GM12891 (cell line): ENCODE measurements around the gene AGA.

Experiments used
- DNase-seq: peaks from one replicate; pipeline ENCODE4 v3.0.0; 2011; ENCODE audit warnings: low spot score; ENCODE audit not compliant: insufficient read length
- FAIRE-seq: peaks from 2 replicates; lab custom pipeline; 2011; peaks lifted over from hg19 to GRCh38; lab: Jason Lieb, UNC
- PAX5 ChIP-seq: IDR thresholded peaks from 2 replicates; pipeline ENCODE4 v1.6.1; 2011; ENCODE audit warnings: low read length, moderate library complexity, mild to moderate bottlenecking; ENCODE audit not compliant: insufficient read depth, severe bottlenecking
- POLR2A ChIP-seq: IDR thresholded peaks from 2 replicates; pipeline ENCODE4 v1.6.1; 2011; ENCODE audit warnings: low read depth, low read length, control low read depth
- POLR2AphosphoS5 ChIP-seq: IDR thresholded peaks from 2 replicates; pipeline ENCODE4 v1.6.1; 2011; ENCODE audit warnings: low read depth, low read length, control low read depth
- POU2F2 ChIP-seq: IDR thresholded peaks from 2 replicates; pipeline ENCODE4 v1.6.1; 2011; ENCODE audit warnings: low read depth, mild to moderate bottlenecking, control low read depth, low read length, moderate library complexity
- SPI1 ChIP-seq: IDR thresholded peaks from 2 replicates; pipeline ENCODE4 v1.6.1; 2011; ENCODE audit warnings: low read depth, low read length, control low read depth
- TAF1 ChIP-seq: IDR thresholded peaks from 2 replicates; pipeline ENCODE4 v1.6.1; 2011; ENCODE audit warnings: low read depth, low read length, control low read depth

Gene AGA

GRCh38 chr4:177447417-177448004, 5.3 kb upstream of the AGA start:
- TF ChIP-seq PAX5 (no peak), SPI1 (no peak), POU2F2 (no peak), POLR2AphosphoS5 (no peak), POLR2A (no peak), TAF1 (no peak)
- FAIRE-seq (peak; percentile 13), DNase-seq (no peak)

GRCh38 chr4:177446586-177446985, 4.3 kb upstream of the AGA start:
- TF ChIP-seq POLR2AphosphoS5 (no peak), POLR2A (no peak)
- FAIRE-seq (no peak), DNase-seq (no peak)

GRCh38 chr4:177444911-177445736, 2.9 kb upstream of the AGA start:
- no peak for DNase-seq
- no peak for TF ChIP-seq PAX5
- FAIRE-seq = no peak

GRCh38 chr4:177441061-177441802, 1.0 kb downstream of the AGA start:
- TF ChIP-seq POLR2A (no peak), TAF1 (peak; percentile 16; the same call in 1 of the 2 replicates)
- DNase-seq (peak; percentile 2), FAIRE-seq (peak; percentile 69)

- TF ChIP-seq PAX5 (no peak), TAF1 (no peak), POU2F2 (no peak), POLR2AphosphoS5 (no peak), SPI1 (no peak), POLR2A (no peak)
- DNase-seq (no peak), FAIRE-seq (no peak)
These were observed 5.8 kb downstream of the AGA start for GRCh38 chr4:177436456-177436855.

GRCh38 chr4:177434667-177435066, 7.6 kb downstream of the AGA start:
- FAIRE-seq (no peak), DNase-seq (no peak)
- TF ChIP-seq TAF1 (no peak), POLR2A (no peak), POU2F2 (no peak), POLR2AphosphoS5 (no peak), SPI1 (no peak), PAX5 (no peak)

- no peak for DNase-seq
- no peak for FAIRE-seq
- TF ChIP-seq POLR2A = no peak
- no peak for TF ChIP-seq POU2F2
- TF ChIP-seq PAX5 = no peak
- no peak for TF ChIP-seq TAF1
- TF ChIP-seq SPI1 = no peak
- TF ChIP-seq POLR2AphosphoS5 = no peak
These were observed 15.0 kb downstream of the AGA start for GRCh38 chr4:177427192-177427591.

GRCh38 chr4:177419434-177419833, 22.8 kb downstream of the AGA start:
- FAIRE-seq (no peak), DNase-seq (no peak)
- TF ChIP-seq SPI1 = no peak
- TF ChIP-seq POU2F2 = no peak
- no peak for TF ChIP-seq TAF1
- no peak for TF ChIP-seq PAX5
- TF ChIP-seq POLR2AphosphoS5 = no peak
- no peak for TF ChIP-seq POLR2A

- FAIRE-seq (no peak), DNase-seq (no peak)
- no peak for TF ChIP-seq POLR2AphosphoS5
These were observed 28.6 kb downstream of the AGA start for GRCh38 chr4:177413656-177414055.

- no peak for DNase-seq
- FAIRE-seq = no peak
- TF ChIP-seq SPI1 = no peak
- TF ChIP-seq POU2F2 = no peak
- TF ChIP-seq POLR2A = no peak
- no peak for TF ChIP-seq POLR2AphosphoS5
- TF ChIP-seq PAX5 = no peak
- TF ChIP-seq TAF1 = no peak
These were observed 29.2 kb downstream of the AGA start for GRCh38 chr4:177413076-177413475.
